Breast epithelium (tissue), 4 donors: ENCODE results near the gene RTN4R. TPM values are rescaled to one million over a fixed set of nuclear protein-coding genes. Genes with fewer than 3 reads are reported as not detected.

Experiments
- DNase-seq, 2 donors: peaks; one replicate each; pipeline ENCODE4 v3.0.0-alpha.2; 2019; ENCODE audit warnings: low spot score in 2 of 2
- H3K27ac ChIP-seq, 2 donors: fragments of 200-600 bp; sonication (generic) in 1 of 2; one replicate each; pipeline ENCODE4 v1.5.1; 2016 to 2019; ENCODE audit warnings: mild to moderate bottlenecking in 1 of 2
- H3K27me3 ChIP-seq, 2 donors: fragments of 200-600 bp; sonication (generic) in 1 of 2; one replicate each; pipeline versions ENCODE4 v1.5.1 to v1.6.0; 2017 to 2019; ENCODE audit warnings: control low read depth in 1 of 2, mild to moderate bottlenecking in 1 of 2
- H3K36me3 ChIP-seq: fragments of 200-600 bp; one replicate; pipeline ENCODE4 v1.5.1; 2019
- H3K4me1 ChIP-seq, 2 donors: fragments of 200-600 bp; sonication (generic); one replicate each; pipeline ENCODE4 v1.5.1; 2016 to 2019; ENCODE audit warnings: control low read depth in 1 of 2
- H3K4me3 ChIP-seq, 3 donors: fragments of 200-600 bp; sonication (generic); 1 replicate in 2 of 3; 2 replicates in 1 of 3; pipeline ENCODE4 v1.5.1; 2016 to 2019; ENCODE audit warnings: mild to moderate bottlenecking in 3 of 3, moderate library complexity in 2 of 3
- H3K9me3 ChIP-seq, 2 donors: fragments of 200-600 bp; sonication (generic) in 1 of 2; one replicate each; pipeline ENCODE4 v1.5.1; 2016 to 2019; ENCODE audit warnings: control low read depth in 1 of 2
- POLR2A ChIP-seq: fragments of 450-650 bp; IDR thresholded peaks from one replicate; pipeline ENCODE4 v1.6.1; 2016; ENCODE audit warnings: antibody characterized with exemption, mild to moderate bottlenecking, moderate library complexity
- POLR2AphosphoS5 ChIP-seq, 3 donors: sonication (generic); formaldehyde crosslinking; IDR thresholded peaks; one replicate each; pipeline ENCODE4 v1.6.1; 2017; ENCODE audit warnings: antibody characterized with exemption in 3 of 3
- intact Hi-C: fragments of 100-400 bp; cut with DNase I; formaldehyde crosslinking; loops from one replicate; pipeline ENCODE4 v1.15.1; 2023; ENCODE audit warnings: low total_unique reads
- total RNA-seq, 3 donors: library from RNA; depleted of rRNA; stranded (reverse); fragments of >200 nt; gene quantifications; one replicate each; pipeline ENCODE4 v1.1.0, GENCODE V29; 2016
- TF ChIP-seq, protein P1 (sequence below), 3 donors: fragments of 450-650 bp; IDR thresholded peaks; one replicate each; pipeline ENCODE4 v1.5.1; 2016 to 2017; ENCODE audit warnings: antibody characterized with exemption in 3 of 3, mild to moderate bottlenecking in 3 of 3, moderate library complexity in 3 of 3

The RTN4R gene
- total RNA-seq, 3 donors from 2014 or later = 0.48 to 2.0 (median 1.9) TPM

DNA sequence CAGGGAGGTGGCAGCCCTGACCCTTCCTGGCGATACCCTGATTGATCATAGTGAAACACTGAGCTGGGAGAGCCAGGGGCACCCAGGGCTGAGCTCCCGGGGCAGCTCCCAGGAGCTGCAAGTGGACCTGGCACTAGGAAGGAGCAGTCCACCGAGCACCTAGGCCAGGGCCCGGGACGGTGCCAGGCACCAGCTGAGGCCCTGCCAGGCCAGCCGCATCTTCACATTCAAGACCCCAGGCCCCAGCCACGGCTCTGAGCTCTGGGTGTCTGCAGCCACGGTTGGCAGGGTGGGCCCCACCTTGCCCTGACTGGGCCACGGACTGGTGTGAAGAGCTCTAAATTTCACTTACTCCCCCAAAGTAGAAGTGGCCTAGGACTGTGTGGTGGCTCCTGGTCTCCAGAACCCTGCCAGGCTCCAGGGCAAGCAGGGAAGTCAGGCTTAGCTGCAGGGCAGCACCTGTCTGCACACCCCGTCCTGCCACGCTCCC, 58.3 kb downstream of the RTN4R start:
- TF ChIP-seq POLR2A (no peak), POLR2AphosphoS5 (IDR thresholded peaks at IDR 0.05) (no peak)
- TF ChIP-seq, protein P1, sequence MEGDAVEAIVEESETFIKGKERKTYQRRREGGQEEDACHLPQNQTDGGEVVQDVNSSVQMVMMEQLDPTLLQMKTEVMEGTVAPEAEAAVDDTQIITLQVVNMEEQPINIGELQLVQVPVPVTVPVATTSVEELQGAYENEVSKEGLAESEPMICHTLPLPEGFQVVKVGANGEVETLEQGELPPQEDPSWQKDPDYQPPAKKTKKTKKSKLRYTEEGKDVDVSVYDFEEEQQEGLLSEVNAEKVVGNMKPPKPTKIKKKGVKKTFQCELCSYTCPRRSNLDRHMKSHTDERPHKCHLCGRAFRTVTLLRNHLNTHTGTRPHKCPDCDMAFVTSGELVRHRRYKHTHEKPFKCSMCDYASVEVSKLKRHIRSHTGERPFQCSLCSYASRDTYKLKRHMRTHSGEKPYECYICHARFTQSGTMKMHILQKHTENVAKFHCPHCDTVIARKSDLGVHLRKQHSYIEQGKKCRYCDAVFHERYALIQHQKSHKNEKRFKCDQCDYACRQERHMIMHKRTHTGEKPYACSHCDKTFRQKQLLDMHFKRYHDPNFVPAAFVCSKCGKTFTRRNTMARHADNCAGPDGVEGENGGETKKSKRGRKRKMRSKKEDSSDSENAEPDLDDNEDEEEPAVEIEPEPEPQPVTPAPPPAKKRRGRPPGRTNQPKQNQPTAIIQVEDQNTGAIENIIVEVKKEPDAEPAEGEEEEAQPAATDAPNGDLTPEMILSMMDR (IDR thresholded peaks at IDR 0.05) = no peak
- no peaks in the 10 kb centered on the region for H3K27me3 ChIP-seq
- intact Hi-C loops = no loop called here
- DNase-seq = no peak
- peaks cover 7 to 11% of the 10 kb centered on the region in 2 donors for H3K4me1 ChIP-seq
- H3K27ac ChIP-seq = no peak overlapping the region
- no peak overlapping the region for H3K4me3 ChIP-seq
- H3K36me3 ChIP-seq = no peaks in the 10 kb centered on the region
- H3K9me3 ChIP-seq = no peaks in the 10 kb centered on the region

DNA sequence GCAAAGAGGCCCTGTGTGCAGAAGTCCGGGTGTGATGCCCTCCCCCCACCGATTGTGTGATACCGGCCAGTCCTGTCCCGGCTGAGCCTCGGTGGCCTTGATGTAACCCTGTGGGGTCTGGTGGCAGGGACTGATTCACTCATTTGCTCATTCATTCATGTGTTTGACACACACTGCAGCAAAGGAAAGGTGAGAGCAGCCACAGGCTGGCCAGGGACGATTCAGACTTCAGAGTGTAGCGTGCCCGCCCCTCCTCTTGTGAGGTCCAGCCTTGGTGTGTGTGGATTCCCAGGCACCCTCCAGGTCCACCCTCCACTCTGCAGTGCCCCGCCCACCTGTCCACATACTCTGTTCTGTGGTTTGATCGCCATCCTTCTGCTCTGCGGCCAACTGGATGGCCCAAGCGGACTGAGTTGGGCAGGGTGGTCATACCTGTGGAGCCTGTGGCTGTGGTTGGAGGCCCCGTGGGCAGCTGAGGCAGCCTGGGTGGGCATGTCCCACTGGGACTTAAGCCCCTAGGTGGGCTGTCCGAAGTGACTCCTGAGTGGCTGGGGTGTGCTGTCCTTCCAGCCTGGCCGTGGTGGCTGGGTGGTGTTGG, 59.3 kb downstream of the RTN4R start:
- no peak for DNase-seq
- no peak overlapping the region for H3K4me3 ChIP-seq
- intact Hi-C loops = no loop called here
- no peaks in the 10 kb centered on the region for H3K27me3 ChIP-seq
- TF ChIP-seq, protein P1 (IDR thresholded peaks at IDR 0.05) = no peak
- TF ChIP-seq POLR2A = no peak
- no peak for TF ChIP-seq POLR2AphosphoS5 (IDR thresholded peaks at IDR 0.05)
- H3K27ac ChIP-seq = no peak overlapping the region
- no peaks in the 10 kb centered on the region for H3K9me3 ChIP-seq
- no peaks in the 10 kb centered on the region for H3K36me3 ChIP-seq
- peaks cover 7 to 11% of the 10 kb centered on the region in 2 donors for H3K4me1 ChIP-seq

DNA sequence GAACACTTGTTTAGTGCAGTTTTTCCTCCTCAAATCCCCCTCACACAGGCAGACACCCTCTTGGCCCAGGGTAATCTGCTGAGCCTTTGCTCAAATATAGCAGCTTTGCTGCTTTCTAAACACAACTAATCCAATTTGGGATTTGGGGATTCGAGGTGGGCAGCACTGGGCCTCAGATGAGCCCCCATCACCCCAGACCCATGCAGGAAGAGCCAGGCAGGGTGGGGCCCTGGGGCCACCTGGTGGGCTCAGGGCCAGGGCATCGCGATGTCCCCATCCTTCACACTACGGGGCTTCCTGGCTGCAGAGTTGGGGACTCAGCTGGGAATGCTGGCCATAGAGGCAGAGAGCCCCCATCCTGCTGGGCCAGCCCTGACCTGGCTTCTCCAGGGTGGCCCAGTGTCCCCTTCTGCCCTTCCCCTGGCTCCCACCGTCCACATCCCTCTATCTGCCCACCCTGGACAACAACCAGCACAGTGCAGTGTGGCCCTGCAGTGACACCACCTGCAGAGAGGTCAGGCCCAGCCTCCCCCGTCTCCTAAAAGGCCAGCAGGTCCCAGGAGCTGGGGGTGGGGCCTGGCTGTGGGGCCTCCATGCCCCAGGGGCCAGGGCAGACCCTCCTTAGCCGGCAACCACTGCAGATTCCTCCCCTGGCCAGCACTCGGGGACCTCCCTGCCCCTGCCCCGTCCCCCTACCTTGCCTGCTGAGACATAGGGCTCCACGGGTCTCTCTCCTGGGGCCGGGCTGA, 60.7 kb downstream of the RTN4R start:
- intact Hi-C loops = no loop called here
- no peak for TF ChIP-seq POLR2A
- no peak for TF ChIP-seq POLR2AphosphoS5 (IDR thresholded peaks at IDR 0.05)
- TF ChIP-seq, protein P1 (IDR thresholded peaks at IDR 0.05) = no peak
- H3K27me3 ChIP-seq = no peaks in the 10 kb centered on the region
- H3K27ac ChIP-seq = peak overlapping the region in 1 of 2 donors; percentile 81
- peaks cover 7 to 11% of the 10 kb centered on the region in 2 donors for H3K4me1 ChIP-seq
- no peaks in the 10 kb centered on the region for H3K36me3 ChIP-seq
- no peak for DNase-seq
- no peaks in the 10 kb centered on the region for H3K9me3 ChIP-seq
- peak overlapping the region; percentile 58 to 68 (median 58) for H3K4me3 ChIP-seq

DNA sequence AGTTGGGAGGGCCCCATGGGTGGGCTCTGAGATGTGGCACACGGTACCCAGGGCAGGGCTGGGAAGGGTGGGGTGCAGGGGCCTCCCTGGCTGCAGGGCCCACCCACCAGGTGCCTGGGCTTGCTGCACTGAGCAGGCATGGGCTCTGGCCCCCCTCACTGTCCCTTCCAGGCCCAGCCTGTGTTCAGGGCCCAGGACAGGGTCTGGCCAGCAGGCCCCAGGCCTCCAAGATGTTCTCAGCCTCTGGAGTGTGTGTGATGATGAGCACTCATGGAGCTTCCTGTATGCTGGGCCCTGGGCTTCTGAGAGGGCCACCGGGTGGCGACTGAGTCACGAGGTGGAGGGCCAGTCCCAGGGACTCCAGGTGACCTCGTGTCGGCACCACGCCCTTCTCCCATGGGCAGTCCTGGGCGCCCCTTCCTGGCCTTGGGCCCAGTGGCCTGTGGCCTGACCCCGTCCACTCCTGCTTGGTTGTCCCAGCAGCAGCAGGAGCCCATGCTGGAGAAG, 61.4 kb downstream of the RTN4R start:
- DNase-seq = no peak
- H3K4me3 ChIP-seq = peak overlapping the region; percentile 58 to 68 (median 58)
- peak overlapping the region; percentile 74 to 81 for H3K27ac ChIP-seq
- H3K4me1 ChIP-seq = peaks cover 5 to 10% of the 10 kb centered on the region in 2 donors
- intact Hi-C loops = no loop called here
- TF ChIP-seq, protein P1 (IDR thresholded peaks at IDR 0.05) = no peak
- TF ChIP-seq POLR2A (no peak), POLR2AphosphoS5 (IDR thresholded peaks at IDR 0.05) (no peak)
- H3K9me3 ChIP-seq = no peaks in the 10 kb centered on the region
- H3K27me3 ChIP-seq = no peaks in the 10 kb centered on the region
- no peaks in the 10 kb centered on the region for H3K36me3 ChIP-seq
